HG03103 (cell line): ENCODE results near the gene ADORA1.

Experiments
- ATAC-seq: cut with Tn5 transposase; IDR thresholded peaks from one replicate; pipeline ENCODE4 v1.9.1; 2021; ENCODE audit warnings: low read depth; ENCODE audit not compliant: unreplicated experiment

ADORA1 gene

DNA sequence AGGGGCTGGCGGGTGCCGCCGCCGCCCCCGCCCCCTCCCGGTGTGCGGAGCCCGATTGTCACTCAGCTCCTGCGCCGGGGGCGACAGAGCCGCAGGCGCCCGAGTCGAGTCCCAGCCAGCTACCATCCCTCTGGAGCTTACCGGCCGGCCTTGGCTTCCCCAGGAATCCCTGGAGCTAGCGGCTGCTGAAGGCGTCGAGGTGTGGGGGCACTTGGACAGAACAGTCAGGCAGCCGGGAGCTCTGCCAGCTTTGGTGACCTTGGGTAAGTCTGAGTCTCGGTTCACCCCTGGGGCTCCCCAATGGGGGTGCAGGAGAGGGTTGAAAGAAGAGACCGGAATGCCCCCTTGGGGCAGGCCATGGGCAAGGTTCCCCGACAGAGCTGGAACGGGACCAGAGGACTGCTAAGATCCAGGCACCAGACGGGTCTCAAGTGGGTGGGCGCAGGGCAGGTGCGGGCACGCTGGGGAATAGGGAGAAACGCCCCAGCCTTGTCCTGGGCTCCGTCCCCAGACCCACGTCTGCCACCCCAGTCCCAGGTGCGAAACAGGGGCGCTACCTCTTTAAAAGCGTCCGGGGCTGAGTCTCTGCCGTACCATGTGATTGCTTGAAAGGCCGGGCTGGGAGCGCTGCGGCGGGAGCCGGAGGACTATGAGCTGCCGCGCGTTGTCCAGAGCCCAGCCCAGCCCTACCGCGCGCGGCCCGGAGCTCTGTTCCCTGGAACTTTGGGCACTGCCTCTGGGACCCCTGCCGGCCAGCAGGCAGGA is at the start of gene ADORA1:
TSS of gene ADORA1 (plus strand) at position 61 of the 765 bp plus-strand sequence. CDS start 1,116 bp downstream, outside the sequence.
- no peak for ATAC-seq

DNA sequence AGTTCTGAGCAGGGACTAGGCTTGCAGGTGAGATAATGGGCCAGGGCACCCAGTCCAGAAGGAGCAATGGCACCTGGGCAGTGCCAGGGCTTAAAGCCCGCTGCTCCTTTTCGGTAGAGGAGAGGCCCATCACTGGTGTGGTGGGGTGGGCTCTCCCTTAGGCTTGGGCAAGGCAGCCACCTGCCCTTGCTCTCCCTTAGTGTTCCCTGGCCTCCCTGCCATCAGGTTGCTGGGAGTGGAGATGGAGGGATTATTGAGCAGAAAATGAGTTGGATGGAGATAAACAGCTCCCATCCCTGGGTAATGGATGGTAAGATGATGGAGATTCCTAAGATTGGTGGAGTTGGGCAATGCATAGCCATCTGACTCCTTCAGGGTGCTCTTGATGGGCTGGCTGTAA is 49.6 kb upstream of the ADORA1 start:
- no peak for ATAC-seq

DNA sequence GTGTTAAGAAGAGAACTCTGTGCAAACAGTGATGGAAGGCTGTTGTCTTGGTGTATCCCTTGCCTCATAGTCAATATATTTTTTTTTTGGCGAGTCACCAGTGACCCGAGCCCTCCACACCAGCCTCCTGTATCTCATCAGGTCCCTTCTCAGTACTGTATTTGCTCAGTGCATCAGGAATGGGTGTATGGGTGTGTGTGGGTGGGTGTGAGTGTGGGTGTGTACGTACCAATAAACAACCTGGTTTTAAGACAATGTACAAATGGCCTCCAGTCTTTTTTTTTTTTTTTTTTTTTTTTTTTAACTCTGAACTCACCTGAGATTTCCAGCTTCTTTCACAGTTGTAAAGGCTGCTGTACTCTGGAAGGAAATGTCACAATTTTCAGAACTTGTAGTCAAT is 49.0 kb upstream of the ADORA1 start:
- ATAC-seq, result no peak

DNA sequence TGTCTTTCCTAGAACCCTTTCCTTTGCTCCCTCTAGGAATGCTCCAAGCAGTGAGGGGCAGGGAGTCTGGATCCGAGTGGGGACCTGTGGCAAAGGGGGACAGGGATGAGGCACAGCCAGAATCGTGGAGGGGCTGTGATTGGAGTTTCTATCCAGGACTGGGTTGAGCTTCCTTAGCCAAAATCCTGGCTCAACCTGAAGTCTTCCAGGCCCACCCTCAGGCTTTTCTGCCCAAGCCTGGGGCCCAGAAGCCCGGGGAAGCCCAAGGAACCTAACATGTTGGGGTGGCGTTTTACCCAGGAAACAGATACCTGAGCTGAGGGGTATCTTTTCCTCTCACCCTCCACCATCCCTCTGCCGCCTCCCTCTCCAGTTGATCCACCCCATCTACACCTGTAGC is 47.1 kb upstream of the ADORA1 start:
- no peak for ATAC-seq

DNA sequence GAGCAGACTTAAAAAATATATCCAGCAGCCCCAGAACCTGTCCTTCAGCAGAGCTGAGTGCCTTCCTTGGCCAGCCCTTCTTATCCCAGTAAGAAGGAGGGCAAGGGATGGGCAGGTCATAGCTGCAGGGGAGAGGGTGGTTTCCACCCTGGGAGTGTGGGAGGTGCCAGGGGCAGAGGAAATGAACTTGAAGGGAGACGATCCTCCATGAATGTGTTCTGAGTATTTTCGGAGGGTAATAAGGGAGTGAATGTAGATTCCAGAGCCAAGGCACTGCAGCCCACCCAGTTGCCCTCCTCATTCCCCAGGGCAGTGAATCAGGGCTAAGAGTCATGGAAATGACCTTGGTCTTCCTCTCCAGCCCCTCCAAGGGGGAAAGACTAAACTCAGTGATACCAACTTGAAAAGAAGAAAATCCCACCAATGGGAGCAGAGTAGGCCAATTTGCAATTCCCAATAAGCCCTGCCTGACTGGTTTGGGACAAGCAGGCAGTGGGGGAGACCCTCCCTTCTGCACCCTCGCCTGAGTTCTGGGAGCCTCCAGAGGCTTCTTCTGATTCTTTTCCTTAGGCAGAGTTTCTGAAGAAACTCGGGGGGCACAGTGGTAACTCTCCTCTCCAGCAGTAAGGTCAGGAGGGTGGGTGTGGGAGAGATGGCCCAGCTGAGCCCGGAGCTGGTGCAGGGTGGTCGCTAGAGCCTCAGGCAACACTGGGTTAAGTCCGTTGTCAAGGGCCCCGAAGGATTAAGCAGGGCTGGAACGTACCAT is 45.9 kb upstream of the ADORA1 start:
- ATAC-seq, result no peak

DNA sequence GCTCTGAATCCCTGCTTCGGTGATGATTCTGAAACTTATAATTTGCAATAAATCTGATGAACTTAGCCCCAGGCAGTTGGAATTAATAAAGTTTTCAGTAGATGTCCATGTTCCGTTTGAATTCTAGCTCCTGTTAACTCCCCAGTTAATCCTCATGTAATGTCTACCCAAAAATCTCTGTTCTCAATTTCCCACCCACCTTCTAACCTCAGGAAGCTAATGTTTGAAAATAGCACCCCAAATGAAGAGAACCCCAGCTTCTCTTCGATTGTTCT is 45.4 kb upstream of the ADORA1 start:
- ATAC-seq, result no peak

DNA sequence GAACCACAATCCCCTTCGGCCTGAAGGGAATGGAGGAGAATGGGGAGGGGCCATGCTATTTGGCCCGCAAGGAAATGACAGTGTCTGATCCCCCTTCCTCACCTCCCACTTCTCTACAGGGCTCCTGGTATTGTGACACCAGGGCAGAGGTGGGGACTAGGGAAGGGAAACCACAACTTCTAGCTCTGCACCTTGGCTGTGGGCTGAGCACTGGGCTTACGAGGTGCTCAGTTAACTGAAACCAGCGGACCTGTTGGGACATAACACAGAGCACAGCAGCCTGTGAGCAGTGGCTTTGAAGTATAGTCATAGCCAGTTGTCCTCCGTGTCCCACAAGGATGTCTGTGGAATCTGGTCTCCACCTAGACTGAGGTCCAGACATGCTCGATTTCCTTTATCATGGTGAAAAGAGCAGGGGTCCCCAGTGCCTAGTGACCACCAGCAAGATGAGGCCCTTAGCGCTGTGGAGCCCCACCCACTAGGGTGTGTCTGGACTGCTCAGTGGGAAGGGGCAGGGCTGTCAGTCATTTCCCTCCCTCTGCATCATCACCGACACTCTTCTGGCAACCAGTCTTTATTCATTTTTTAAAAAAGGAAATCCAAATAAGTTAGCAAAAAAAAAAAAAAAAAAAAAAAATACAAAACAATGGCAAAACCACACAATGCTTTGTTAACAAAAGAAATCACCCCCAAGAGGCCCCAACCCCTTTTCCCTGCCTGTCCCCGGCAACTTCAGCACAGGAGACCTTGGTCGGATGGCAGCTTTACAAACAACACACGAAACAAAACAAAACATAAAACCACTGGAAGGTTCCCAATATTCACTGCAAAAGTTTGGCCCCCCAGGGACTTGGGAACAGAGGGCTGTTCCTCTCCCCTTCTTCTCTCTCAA is 44.7 kb upstream of the ADORA1 start:
- ATAC-seq, result no peak

DNA sequence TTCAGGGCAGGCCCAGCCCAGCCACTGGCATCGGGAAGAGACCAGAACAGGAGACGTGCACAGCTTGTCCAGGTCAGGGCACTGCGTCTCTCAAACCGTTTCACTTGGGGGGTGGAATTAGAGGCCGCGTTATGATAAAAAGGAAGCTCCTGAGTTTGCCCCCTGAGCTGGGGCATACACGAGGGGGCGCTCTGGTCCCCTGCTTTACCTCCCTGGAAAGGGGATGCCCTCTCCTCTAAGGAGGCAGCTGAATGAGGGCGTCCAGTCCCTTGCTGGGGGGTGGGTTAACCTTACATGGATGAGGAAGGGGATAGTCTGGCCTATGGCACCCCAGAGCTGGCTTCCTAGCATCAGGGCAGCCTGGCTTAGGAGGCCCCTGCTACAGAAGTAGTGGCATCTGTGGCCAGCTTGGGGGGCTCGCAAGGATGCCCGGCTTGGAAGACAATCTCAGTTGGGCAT is 44.0 kb upstream of the ADORA1 start:
- no peak for ATAC-seq

DNA sequence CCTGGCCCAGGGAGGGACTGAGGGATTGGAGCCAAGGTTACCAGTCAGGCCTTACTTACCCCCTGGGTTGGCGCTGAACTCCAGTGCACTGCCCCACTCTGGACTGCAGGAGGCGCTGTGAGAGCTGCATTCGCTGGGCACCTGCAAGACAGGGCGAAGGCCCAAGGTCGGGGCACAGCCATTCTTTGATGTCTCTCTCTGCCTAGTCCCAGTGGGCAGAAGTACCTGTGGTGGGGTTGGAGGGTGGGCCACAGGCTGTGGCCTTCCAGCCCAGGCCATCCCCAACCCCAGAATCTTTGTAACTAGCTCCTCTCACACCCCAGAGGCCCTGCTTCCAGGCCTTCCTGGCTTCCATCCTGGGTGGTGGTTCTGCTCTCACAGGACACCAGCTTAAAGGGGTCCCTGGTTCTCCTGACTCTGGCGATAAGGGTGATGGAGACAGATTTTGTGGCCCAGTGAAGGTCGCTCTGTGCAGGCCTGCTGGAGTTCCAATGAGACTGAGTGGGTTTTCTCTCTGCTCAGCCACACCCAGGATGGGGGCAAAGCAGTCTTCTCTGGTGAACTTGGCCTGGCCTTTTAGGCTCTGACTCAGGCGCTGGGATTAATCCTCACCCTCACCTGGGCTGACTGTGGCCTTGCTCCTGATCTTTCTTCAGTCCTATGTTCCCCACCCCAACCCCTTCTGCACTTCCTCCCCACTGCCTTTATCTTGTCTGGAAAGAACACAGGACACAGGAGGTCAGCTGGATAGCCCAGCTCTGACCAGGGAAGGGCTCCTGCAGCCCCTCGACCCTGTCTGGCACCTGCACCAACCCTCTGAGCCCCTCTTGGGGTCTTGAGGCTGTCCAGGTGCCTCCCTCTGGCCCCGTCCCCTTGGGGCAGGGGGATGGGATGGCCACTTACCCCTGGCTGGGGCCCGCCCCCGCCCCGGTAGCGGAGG is 42.7 kb upstream of the ADORA1 start:
- no peak for ATAC-seq

DNA sequence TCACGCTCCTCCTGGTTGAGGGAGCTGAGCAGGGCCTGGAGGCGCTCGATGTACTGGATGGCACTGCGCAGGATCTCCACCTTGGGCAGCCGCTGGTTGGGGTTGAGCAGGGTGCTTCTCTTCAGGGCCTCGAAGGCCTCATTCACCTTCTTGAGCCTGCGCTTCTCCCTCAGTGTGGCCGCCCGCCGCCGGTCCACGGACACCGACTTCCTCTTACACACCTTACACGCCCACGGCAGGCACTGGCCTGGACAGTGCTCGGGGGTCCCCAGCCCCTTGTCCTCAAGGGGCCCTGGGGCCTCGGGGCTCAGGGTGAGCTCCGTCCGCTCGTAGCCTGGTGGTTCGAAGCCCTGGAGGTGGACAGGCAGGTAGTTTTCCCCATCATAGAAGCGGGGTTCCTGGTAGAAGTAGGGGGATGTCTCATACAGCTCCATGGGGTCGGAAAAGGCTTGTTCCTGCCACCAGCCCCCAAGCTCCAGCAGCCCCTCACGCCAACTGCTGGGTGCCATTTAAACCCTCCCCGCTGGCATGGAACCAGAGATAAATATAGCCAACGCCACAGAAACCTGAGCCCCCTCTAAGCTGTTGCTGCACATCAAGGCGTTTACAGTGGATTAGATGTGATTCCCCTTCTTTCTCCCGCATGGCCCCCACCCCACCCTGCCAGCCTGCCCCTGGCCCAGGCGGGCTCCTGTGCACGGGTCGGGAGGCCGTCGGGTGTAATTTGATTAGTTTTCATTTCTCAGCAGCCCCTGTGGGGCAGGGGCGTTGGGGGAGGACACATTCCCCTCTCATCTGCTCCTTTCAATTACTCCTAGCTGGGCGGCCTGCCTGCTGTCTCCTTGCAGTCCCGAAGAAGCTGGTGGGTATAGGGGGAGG is 41.8 kb upstream of the ADORA1 start, which contains the start of gene MYOG:
TSS of gene MYOG (minus strand) at position 485 of the 879 bp plus-strand sequence. CDS start at position 434, 51 bp downstream.
- ATAC-seq, result no peak

DNA sequence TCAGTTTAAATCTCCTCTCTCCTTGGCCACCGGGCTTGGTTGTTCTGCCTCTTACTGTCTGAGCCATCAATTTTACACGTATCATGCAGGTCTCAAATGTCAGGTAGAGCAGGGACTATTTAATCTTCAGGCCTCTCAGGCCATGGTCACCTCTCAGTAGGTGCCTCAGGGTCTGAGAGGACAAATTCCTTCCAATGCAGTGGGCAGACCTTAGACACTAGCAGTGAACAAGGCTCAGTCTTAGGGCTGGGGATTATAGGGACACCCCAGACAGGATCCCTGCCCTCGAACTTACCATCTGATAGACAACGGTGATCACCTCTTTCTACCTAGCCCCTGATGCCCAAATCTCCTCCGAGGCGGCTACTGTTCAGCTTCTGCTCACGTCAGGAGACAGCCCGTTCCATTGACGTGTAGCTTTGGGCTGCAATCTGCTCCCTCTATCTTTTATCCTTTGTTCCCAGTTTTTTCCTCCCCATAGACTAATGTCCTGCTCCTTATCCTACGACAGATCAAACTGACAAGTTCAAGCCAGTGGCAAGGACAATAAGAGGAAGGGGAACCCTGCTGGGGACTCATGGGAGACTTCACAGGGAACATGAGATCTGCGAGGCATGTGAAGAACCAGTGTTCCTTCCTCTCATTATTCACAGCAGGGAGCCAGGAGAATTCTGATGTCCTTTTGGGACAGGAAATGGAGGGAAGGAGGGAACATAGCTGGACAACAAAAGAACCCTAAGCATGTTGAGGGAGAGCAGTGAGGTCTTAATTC is 40.3 kb upstream of the ADORA1 start:
- no peak for ATAC-seq

DNA sequence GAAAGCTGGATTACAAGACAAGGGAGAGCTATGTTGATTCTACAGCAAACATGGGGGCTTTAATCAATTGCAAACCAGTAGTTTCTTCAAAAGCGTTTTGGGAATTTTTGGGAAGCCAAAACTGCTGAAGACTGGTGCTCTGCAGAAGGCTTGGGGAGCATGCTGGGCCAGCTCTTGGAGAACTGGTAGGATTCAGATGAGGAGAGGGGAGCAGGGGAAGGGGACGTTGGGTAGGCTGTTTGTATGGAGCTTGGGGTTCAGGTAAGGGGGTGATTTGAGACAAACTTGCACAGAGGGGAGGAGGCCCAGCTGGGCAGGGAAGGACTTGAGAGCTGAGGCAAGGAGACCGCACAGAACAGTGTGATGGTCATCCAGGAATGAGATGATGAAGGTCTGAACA is 39.1 kb upstream of the ADORA1 start:
- no peak for ATAC-seq

DNA sequence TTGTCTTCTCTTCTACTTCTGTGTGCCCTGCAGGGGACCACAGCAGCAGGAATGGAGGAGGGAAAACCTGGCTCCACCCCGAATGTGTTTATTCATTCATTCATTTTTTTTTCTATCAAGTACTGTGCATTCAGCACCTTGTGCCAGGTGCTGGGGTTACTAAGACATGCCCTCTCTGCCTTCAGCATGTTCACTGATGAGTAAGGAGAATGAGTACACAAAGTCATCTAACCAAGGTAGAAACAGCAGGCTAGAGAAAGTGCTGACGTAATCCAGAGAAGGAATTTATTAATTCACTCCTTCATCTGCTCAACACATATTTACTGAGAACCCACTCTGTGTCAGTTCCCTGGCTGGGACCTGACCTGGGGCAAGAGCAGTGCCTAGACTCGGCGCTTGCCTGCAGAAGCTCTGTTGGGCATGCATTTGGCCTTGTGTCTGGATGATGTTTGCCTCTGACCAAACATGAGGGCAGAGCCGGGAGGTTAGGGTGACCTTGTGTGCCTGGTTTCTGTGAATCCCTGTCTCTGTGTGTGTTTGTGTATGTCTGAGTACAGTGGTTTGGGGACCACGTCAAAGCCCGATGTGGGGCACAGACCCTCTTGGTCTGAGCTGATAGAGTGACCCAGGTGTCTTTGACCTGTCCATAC is 38.4 kb upstream of the ADORA1 start:
- no peak for ATAC-seq

DNA sequence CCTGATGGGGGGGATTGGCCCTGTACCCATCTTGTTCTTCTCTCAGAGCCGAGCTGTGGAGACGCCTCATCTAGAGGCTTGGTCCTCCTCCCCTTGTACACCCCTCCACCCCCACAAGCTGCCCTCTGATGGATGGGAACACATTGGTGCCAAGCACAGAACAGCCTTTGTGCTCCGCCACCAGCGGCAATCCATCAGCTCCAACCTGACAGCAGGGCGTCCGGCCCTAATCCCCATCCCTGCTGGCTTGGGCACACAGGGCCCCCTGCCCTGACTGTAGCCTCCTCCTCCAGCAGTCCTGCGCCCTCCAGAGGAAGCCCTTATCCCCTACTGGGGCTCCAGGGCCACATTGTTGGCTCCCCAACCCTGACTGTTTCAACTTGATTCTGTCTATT is 37.9 kb upstream of the ADORA1 start:
- ATAC-seq, result no peak

DNA sequence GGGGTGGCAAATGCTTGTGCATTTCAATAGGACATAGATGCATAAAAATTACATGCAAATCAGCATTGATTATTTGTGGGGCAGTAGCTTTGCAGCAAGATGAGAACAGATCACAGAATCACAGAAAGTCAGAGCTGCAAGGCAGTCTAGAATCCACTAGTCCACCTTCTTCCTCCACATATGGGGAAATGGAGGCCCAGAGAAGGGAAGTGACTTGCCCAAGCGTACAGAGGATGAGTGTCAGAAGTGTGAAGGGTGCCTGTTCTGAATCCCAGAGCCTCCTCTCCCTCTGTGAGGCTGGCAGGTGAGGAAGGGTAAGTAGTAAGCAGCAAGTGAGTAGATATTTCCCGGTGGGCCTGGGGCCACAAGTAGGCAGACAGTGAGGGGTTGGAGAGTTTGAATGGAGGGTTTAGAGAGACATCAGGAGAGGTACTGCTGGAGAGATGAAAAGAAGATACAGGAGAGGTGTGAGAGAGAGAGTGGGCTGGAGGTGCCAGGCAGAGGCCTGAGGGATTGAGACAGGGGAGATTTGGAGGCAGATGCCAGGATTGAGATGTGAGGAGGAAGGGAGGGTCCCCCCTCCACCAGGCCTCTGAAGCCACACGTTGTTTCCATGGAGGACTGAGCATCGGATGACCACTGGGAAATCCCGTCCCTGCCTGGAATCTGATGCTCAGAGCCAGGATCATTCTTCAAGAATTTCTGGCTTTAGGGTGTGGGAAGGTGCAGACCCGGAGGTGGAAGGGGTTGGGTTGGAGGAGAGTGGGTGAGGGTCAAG is 36.9 kb upstream of the ADORA1 start:
- ATAC-seq, result no peak

DNA sequence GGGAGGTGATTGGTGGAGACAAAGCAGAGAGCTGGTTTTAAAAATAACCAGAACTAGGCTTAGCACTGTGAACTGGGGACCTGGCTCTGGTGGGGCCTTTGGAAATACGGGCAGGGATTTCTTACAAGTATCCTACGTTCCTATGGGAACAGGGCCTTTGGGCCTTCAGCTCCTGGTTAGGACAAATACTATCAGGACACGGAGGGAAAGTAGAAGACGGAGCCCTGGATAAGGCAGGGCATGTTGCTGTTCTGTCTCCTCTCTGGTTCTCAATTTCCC is 36.4 kb upstream of the ADORA1 start:
- ATAC-seq, result no peak

DNA sequence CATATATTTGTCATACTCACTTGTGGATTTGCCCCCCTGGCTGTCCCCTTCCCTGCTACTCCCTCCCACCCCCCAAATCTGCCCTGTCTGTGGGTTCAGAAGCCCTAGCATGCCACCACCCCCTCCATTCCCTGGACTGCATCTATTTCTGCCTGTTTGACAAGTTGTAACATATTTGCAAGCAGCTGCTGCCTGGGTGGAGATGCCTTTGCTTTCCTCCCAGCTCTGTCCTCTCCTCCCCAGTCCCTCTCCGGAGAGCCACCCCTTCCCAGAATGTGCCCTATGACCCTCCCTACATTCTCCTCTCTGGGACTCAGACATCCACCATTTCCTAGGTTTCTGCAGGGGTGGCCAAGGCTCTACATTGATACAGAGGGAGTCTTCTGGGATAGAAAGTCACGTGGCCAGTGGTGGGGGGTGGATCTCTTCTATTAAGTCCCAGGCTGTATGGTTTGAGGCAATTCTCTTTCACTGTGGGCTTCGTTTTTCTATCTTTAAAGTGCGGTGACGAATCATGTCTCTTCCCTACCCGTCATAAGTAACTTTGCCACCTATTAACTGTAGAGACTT is 35.7 kb upstream of the ADORA1 start:
- ATAC-seq, result no peak
